B cell (primary cell): ENCODE measurements around the gene HIPK2. TPM values are rescaled to one million over a fixed set of nuclear protein-coding genes. Genes with fewer than 3 reads are reported as not detected.

Experiments used
- ATAC-seq: fragments of 200-7000 bp; cut with Tn5 transposase; one replicate; pipeline ENCODE4 v1.10.0; 2021; ENCODE audit warnings: low read depth, mild to moderate bottlenecking, moderate number of reproducible peaks, moderate library complexity
- CTCF ChIA-PET: fragments of 350-600 bp; sonication (Branson Sonifier 250); formaldehyde crosslinking; loops from one replicate; lab custom pipeline; 2021; ENCODE audit warnings: antibody characterized with exemption, inconsistent platforms; lab: Charles Lee
- POLR2A ChIA-PET: fragments of 350-600 bp; sonication (Branson Sonifier 250); formaldehyde crosslinking; loops from one replicate; lab custom pipeline; 2021; ENCODE audit warnings: antibody characterized with exemption; lab: Charles Lee
- DNase-seq: peaks from one replicate; pipeline ENCODE4 v3.0.0; 2013
- H2AFZ ChIP-seq: 2 replicates; pipeline ENCODE4 v1.6.1; 2012; ENCODE audit warnings: mild to moderate bottlenecking, low read depth, low read length; ENCODE audit not compliant: insufficient read depth, poor library complexity, severe bottlenecking
- H3K27ac ChIP-seq, 2 donors: 1 replicate in 1 of 2; 2 replicates in 1 of 2; pipeline ENCODE4 v1.5.1; 2012 to 2013; ENCODE audit warnings: low read length in 2 of 2, mild to moderate bottlenecking in 2 of 2, moderate library complexity in 1 of 2
- H3K27me3 ChIP-seq, 4 experiments: fragments of 200-600 bp in 1 of 4; sonication (generic) in 1 of 4; replicated peaks in 1 of 4; 1 replicate in 2 of 4; 2 replicates in 2 of 4; pipeline versions ENCODE4 v1.6.1 to v1.7.0; 2013 to 2016; ENCODE audit warnings: low read length in 3 of 4, mild to moderate bottlenecking in 2 of 4, mixed read lengths in 1 of 4, moderate library complexity in 1 of 4; ENCODE audit not compliant: insufficient read depth in 4 of 4, control insufficient read depth in 3 of 4; ENCODE audit errors: control extremely low read depth in 1 of 4
- H3K36me3 ChIP-seq, 2 experiments: replicated peaks in 1 of 2; 1 replicate in 1 of 2; 2 replicates in 1 of 2; pipeline versions ENCODE4 v1.6.1 to v1.7.1; 2013; ENCODE audit warnings: low read length in 1 of 2; ENCODE audit not compliant: insufficient read depth in 2 of 2, control insufficient read depth in 1 of 2; ENCODE audit errors: control extremely low read depth in 1 of 2, extremely low read depth in 1 of 2
- H3K4me1 ChIP-seq, 2 donors: fragments of 200-600 bp in 1 of 2; sonication (generic) in 1 of 2; 1 replicate in 1 of 2; 2 replicates in 1 of 2; pipeline versions ENCODE4 v1.5.1 to v1.6.1; 2013 to 2017; ENCODE audit warnings: low read length in 2 of 2; ENCODE audit not compliant: control insufficient read depth in 2 of 2, insufficient read depth in 2 of 2
- H3K4me2 ChIP-seq: replicated peaks from 2 replicates; pipeline ENCODE3; 2012; ENCODE audit warnings: mild to moderate bottlenecking, low read depth, low read length; ENCODE audit not compliant: poor library complexity, severe bottlenecking
- H3K4me3 ChIP-seq, 5 experiments: fragments of 200-600 bp in 1 of 5; sonication (generic) in 1 of 5; 1 replicate in 3 of 5; 2 replicates in 2 of 5; pipeline versions ENCODE4 v1.5.1 to v1.7.0; 2011 to 2016; ENCODE audit warnings: low read length in 4 of 5, mild to moderate bottlenecking in 4 of 5, low read depth in 2 of 5, control low read depth in 1 of 5, moderate library complexity in 1 of 5; ENCODE audit not compliant: insufficient read depth in 1 of 5; ENCODE audit errors: control extremely low read depth in 1 of 5, extremely low read depth in 1 of 5
- H3K79me2 ChIP-seq: fragments of 200-600 bp; sonication (generic); one replicate; pipeline ENCODE4 v1.6.0; 2016; ENCODE audit warnings: low read length; ENCODE audit not compliant: control insufficient read depth, insufficient read depth
- H3K9ac ChIP-seq: fragments of 200-600 bp; sonication (generic); 2 replicates; pipeline ENCODE4 v1.6.1; 2017; ENCODE audit warnings: mild to moderate bottlenecking, low read length, moderate library complexity
- H3K9me3 ChIP-seq, 3 donors: one replicate each; pipeline versions ENCODE4 v1.6.1 to v1.7.1; 2013; ENCODE audit warnings: low read length in 2 of 3; ENCODE audit not compliant: control insufficient read depth in 2 of 3, insufficient read depth in 1 of 3; ENCODE audit errors: control extremely low read depth in 1 of 3
- H4K20me1 ChIP-seq: 2 replicates; pipeline ENCODE4 v1.6.0; 2012; ENCODE audit warnings: mild to moderate bottlenecking, low read length; ENCODE audit not compliant: insufficient read depth, control insufficient read depth, poor library complexity, severe bottlenecking
- H3K27ac Mint-ChIP-seq: one replicate; pipeline ENCODE4 v1.8.0; 2021; ENCODE audit warnings: mixed read lengths
- H3K27me3 Mint-ChIP-seq: one replicate; pipeline ENCODE4 v1.8.0; 2021; ENCODE audit warnings: mixed read lengths
- H3K4me1 Mint-ChIP-seq: one replicate; pipeline ENCODE4 v1.8.0; 2021; ENCODE audit warnings: mixed read lengths
- H3K4me3 Mint-ChIP-seq: one replicate; pipeline ENCODE4 v1.8.0; 2021; ENCODE audit warnings: mixed read lengths
- H3K9me3 Mint-ChIP-seq: one replicate; pipeline ENCODE4 v1.8.0; 2022; ENCODE audit warnings: mixed read lengths; ENCODE audit not compliant: insufficient read depth
- CTCF ChIP-seq: fragments of 200-600 bp; IDR thresholded peaks from one replicate; pipeline ENCODE4 v1.8.0; 2022; ENCODE audit warnings: antibody characterized with exemption, mild to moderate bottlenecking
- EZH2 ChIP-seq: IDR thresholded peaks from 2 replicates; pipeline ENCODE4 v1.6.1; 2012; ENCODE audit warnings: borderline replicate concordance, low read depth, mild to moderate bottlenecking, moderate library complexity, low read length; ENCODE audit not compliant: insufficient read depth, poor library complexity, severe bottlenecking
- WGBS: methylation state at CpG from one replicate; pipeline ENCODE4 v1.1.5; 2013; ENCODE audit warnings: missing lambda C conversion rate; ENCODE audit not compliant: insufficient coverage; 5-methylcytosine and 5-hydroxymethylcytosine counted together
- intact Hi-C: fragments of 100-400 bp; cut with micrococcal nuclease; formaldehyde crosslinking; loops from one replicate; pipeline ENCODE4 v1.10.0; 2022
- polyA plus RNA-seq: library from polyadenylated mRNA; depleted of rRNA; stranded (reverse); fragments of >200 nt; gene quantifications from 2 replicates; pipeline ENCODE4 v1.2.3, GENCODE V29; 2012
- total RNA-seq, 2 donors: library from RNA; stranded (reverse); fragments of 120-200 nt in 1 of 2; gene quantifications; 1 replicate in 1 of 2; 2 replicates in 1 of 2; pipeline versions ENCODE4 v1.2.3 to v1.2.4, GENCODE V29; 2013 to 2022

The HIPK2 gene
- total and polyA plus RNA-seq, 2 donors (not counting 1 experiment from before 2014, with no cell fraction given), result 6.8 to 58.2 TPM

GRCh38 chr7:139534096-139534495 lies 243.7 kb downstream of the HIPK2 start:
- ChIA-PET CTCF (no interaction called here), POLR2A (no interaction called here)
- Histone ChIP-seq H4K20me1 (no peaks in the 10 kb centered on the region), H2AFZ (no peak overlapping the region), H3K27ac (no peak overlapping the region), H3K9ac (no peak overlapping the region), H3K27me3 (peaks cover 0 to 2% (median 0%) of the 10 kb centered on the region in 4 experiments), H3K9me3 (no peaks in the 10 kb centered on the region), H3K4me1 (no peaks in the 10 kb centered on the region), H3K4me3 (no peak overlapping the region), H3K79me2 (no peaks in the 10 kb centered on the region), H3K4me2 (no peak overlapping the region), H3K36me3 (no peaks in the 10 kb centered on the region)
- H3K27ac Mint-ChIP-seq, result no peak overlapping the region
- no peaks in the 10 kb centered on the region for H3K4me1 Mint-ChIP-seq
- no peak for ATAC-seq
- TF ChIP-seq CTCF, result no peak
- no peak for TF ChIP-seq EZH2
- 100% methylated on average over 6 of the region's 9 CpGs for WGBS
- H3K4me3 Mint-ChIP-seq, result no peak overlapping the region
- DNase-seq, result no peak
- intact Hi-C loops, result no loop called here
- H3K9me3 Mint-ChIP-seq, result no peaks in the 10 kb centered on the region
- H3K27me3 Mint-ChIP-seq, result peaks cover 31% of the 10 kb centered on the region

GRCh38 chr7:139532636-139533155 lies 245.1 kb downstream of the HIPK2 start:
- CTCF ChIA-PET, result no interaction called here
- Histone ChIP-seq H3K4me2 (no peak overlapping the region), H3K9me3 (no peaks in the 10 kb centered on the region), H3K27ac (no peak overlapping the region), H3K36me3 (no peaks in the 10 kb centered on the region), H4K20me1 (no peaks in the 10 kb centered on the region), H3K9ac (no peak overlapping the region), H3K4me3 (no peak overlapping the region), H2AFZ (no peak overlapping the region), H3K79me2 (no peaks in the 10 kb centered on the region), H3K27me3 (peaks cover 0 to 2% (median under 1%) of the 10 kb centered on the region in 4 experiments), H3K4me1 (no peaks in the 10 kb centered on the region)
- Mint-ChIP-seq H3K4me3 (no peak overlapping the region), H3K9me3 (no peaks in the 10 kb centered on the region), H3K4me1 (no peaks in the 10 kb centered on the region), H3K27me3 (peaks cover 40% of the 10 kb centered on the region), H3K27ac (no peak overlapping the region)
- POLR2A ChIA-PET, result no interaction called here
- TF ChIP-seq EZH2 (no peak), CTCF (no peak)
- no CpG with 5 or more reads among the region's 6 CpGs for WGBS
- no peak for DNase-seq
- no peak for ATAC-seq
- intact Hi-C loops, result no loop called here
